CD4-positive, alpha-beta T cell (primary cell): Measurements from ENCODE around the gene CYB5D1. TPM values are rescaled to one million over a fixed set of nuclear protein-coding genes. Genes with fewer than 3 reads are reported as not detected.

Experiments used
- ATAC-seq: fragments of 200-7000 bp; cut with Tn5 transposase; one replicate; pipeline ENCODE4 v1.10.0; 2022; ENCODE audit warnings: mild to moderate bottlenecking; ENCODE audit not compliant: poor library complexity
- CTCF ChIA-PET: fragments of 350-600 bp; sonication (Branson Sonifier 250); formaldehyde crosslinking; loops from one replicate; lab custom pipeline; 2021; ENCODE audit warnings: antibody characterized with exemption, inconsistent platforms; lab: Charles Lee
- POLR2A ChIA-PET: fragments of 350-600 bp; sonication (Branson Sonifier 250); formaldehyde crosslinking; loops from one replicate; lab custom pipeline; 2021; ENCODE audit warnings: antibody characterized with exemption, inconsistent platforms; lab: Charles Lee
- DNase-seq, 14 experiments: peaks; one replicate each; pipeline ENCODE4 v3.0.0-alpha.2; 2013 to 2020; ENCODE audit warnings: mixed read lengths in 2 of 14
- H3K27ac ChIP-seq, 2 donors: one replicate each; pipeline versions ENCODE4 v1.5.1 to v1.7.0; 2013; ENCODE audit warnings: low read length in 2 of 2, low read depth in 1 of 2, mild to moderate bottlenecking in 1 of 2
- H3K27me3 ChIP-seq, 2 experiments: 1 replicate in 1 of 2; 2 replicates in 1 of 2; pipeline versions ENCODE4 v1.6.1 to v1.7.0; 2013; ENCODE audit warnings: low read length in 2 of 2, control low read depth in 1 of 2, mild to moderate bottlenecking in 1 of 2, moderate library complexity in 1 of 2; ENCODE audit not compliant: insufficient read depth in 2 of 2, control insufficient read depth in 1 of 2
- H3K36me3 ChIP-seq: one replicate; pipeline ENCODE4 v1.6.1; 2013; ENCODE audit warnings: low read length, control low read depth; ENCODE audit not compliant: insufficient read depth
- H3K4me1 ChIP-seq: one replicate; pipeline ENCODE4 v1.6.1; 2013; ENCODE audit warnings: low read length, control low read depth; ENCODE audit not compliant: insufficient read depth
- H3K4me3 ChIP-seq: one replicate; pipeline ENCODE4 v1.5.1; 2013; ENCODE audit warnings: mild to moderate bottlenecking, low read length, moderate library complexity
- H3K9me3 ChIP-seq, 2 experiments: 1 replicate in 1 of 2; 2 replicates in 1 of 2; pipeline versions ENCODE4 v1.6.1 to v1.7.0; 2013; ENCODE audit warnings: low read length in 2 of 2, mild to moderate bottlenecking in 2 of 2, control low read depth in 1 of 2, moderate library complexity in 1 of 2; ENCODE audit not compliant: control insufficient read depth in 1 of 2, insufficient read depth in 1 of 2
- H3K27ac Mint-ChIP-seq: one replicate; pipeline ENCODE4 v1.8.0; 2020; ENCODE audit warnings: mixed read lengths
- H3K27me3 Mint-ChIP-seq: one replicate; pipeline ENCODE4 v1.8.0; 2021; ENCODE audit warnings: mixed read lengths
- H3K36me3 Mint-ChIP-seq: one replicate; pipeline ENCODE4 v1.8.0; 2021; ENCODE audit warnings: low read depth, mixed read lengths
- H3K4me1 Mint-ChIP-seq: one replicate; pipeline ENCODE4 v1.8.0; 2021; ENCODE audit warnings: low read depth, mixed read lengths
- H3K4me3 Mint-ChIP-seq: one replicate; pipeline ENCODE4 v1.8.0; 2020; ENCODE audit warnings: mild to moderate bottlenecking, mixed read lengths
- H3K9me3 Mint-ChIP-seq: one replicate; pipeline ENCODE4 v1.8.0; 2020; ENCODE audit warnings: mixed read lengths
- CTCF ChIP-seq: fragments of 200-600 bp; IDR thresholded peaks from one replicate; pipeline ENCODE4 v1.8.0; 2022; ENCODE audit warnings: antibody characterized with exemption, mild to moderate bottlenecking
- intact Hi-C, 2 experiments: fragments of 100-400 bp; cut with DNase I in 1 of 2; cut with micrococcal nuclease in 1 of 2; formaldehyde crosslinking; loops; one replicate each; pipeline versions ENCODE4 v1.15.1 to v1.9.0; 2023 to 2025; cut with DNase I, micrococcal nuclease
- total RNA-seq, 174 experiments: library from RNA in 2 of 174; stranded (reverse) in 2 of 174; gene quantifications; one replicate each; pipeline ENCODE4 v1.2.3 and lab custom pipeline; 2021 to 2026

CYB5D1 gene
- total RNA-seq, 2 experiments from 2014 or later, result 8.7 TPM

GRCh38 chr17:7910711-7911110 is 52.9 kb downstream of the CYB5D1 start:
- Mint-ChIP-seq H3K4me1 (peaks cover 20% of the 10 kb centered on the region), H3K27ac (peak overlapping the region; percentile 39), H3K27me3 (no peaks in the 10 kb centered on the region), H3K9me3 (no peaks in the 10 kb centered on the region), H3K4me3 (no peak overlapping the region), H3K36me3 (peaks cover 65% of the 10 kb centered on the region)
- Histone ChIP-seq H3K4me1 (peaks cover 22% of the 10 kb centered on the region), H3K27me3 (no peaks in the 10 kb centered on the region), H3K27ac (no peak overlapping the region), H3K36me3 (peaks cover 68% of the 10 kb centered on the region), H3K4me3 (no peak overlapping the region), H3K9me3 (no peaks in the 10 kb centered on the region)
- intact Hi-C loops, result loop anchor here (5.0 to 10.0 kb wide), 6 partner anchors 46 to 392 kb away; no protein-coding TSS in a partner anchor
- ChIA-PET POLR2A (interaction anchor here (1.2 kb wide), 1 partner anchor 79 kb away, joined by 3 read pairs; no protein-coding TSS in a partner anchor), CTCF (interaction anchor here (1.0 to 3.6 kb wide), 3 partner anchors 76 to 167 kb away, joined by 3 to 49 read pairs (median 4); no protein-coding TSS in a partner anchor)
- DNase-seq, result no peak
- no peak for TF ChIP-seq CTCF
- ATAC-seq, result no peak

- no peak overlapping the region for H3K27ac ChIP-seq
- no peak overlapping the region for H3K4me3 Mint-ChIP-seq
- H3K9me3 Mint-ChIP-seq, result no peaks in the 10 kb centered on the region
- TF ChIP-seq CTCF, result no peak
- no peaks in the 10 kb centered on the region for H3K27me3 ChIP-seq
- H3K4me1 ChIP-seq, result peaks cover 24% of the 10 kb centered on the region
- H3K36me3 Mint-ChIP-seq, result peaks cover 61% of the 10 kb centered on the region
- H3K4me3 ChIP-seq, result no peak overlapping the region
- ATAC-seq (no peak), DNase-seq (no peak)
- no peaks in the 10 kb centered on the region for H3K9me3 ChIP-seq
- H3K27ac Mint-ChIP-seq, result no peak overlapping the region
- CTCF ChIA-PET, result interaction anchor here (1.0 to 3.6 kb wide), 3 partner anchors 76 to 167 kb away, joined by 3 to 49 read pairs (median 4); no protein-coding TSS in a partner anchor
- peaks cover 20% of the 10 kb centered on the region for H3K4me1 Mint-ChIP-seq
- POLR2A ChIA-PET, result interaction anchor here (0.8 to 1.2 kb wide), 2 partner anchors 79 to 245 kb away, joined by 3 read pairs; no protein-coding TSS in a partner anchor
- H3K36me3 ChIP-seq, result peaks cover 64% of the 10 kb centered on the region
- intact Hi-C loops, result loop anchor here (5.0 to 10.0 kb wide), 6 partner anchors 46 to 391 kb away; no protein-coding TSS in a partner anchor
- H3K27me3 Mint-ChIP-seq, result no peaks in the 10 kb centered on the region
Measured at GRCh38 chr17:7911116-7911515, 53.3 kb downstream of the CYB5D1 start.

Other genes starting within 250 kb of the CYB5D1 start
- 10 to 100 TPM; 20.6 to 22.5 TPM for gene FXR2, start 243.1 kb upstream of the CYB5D1 start, total RNA-seq
- gene SAT2, start 230.2 kb upstream of the CYB5D1 start, total RNA-seq, result 10 to 100 TPM; 55.7 to 60.3 TPM
- gene SHBG, start 227.9 kb upstream of the CYB5D1 start, total RNA-seq, result not detected
- gene ATP1B2, start 207.1 kb upstream of the CYB5D1 start, total RNA-seq, result under 1 TPM; 0.17 to 0.69 TPM
- gene TP53, start 170.5 kb upstream of the CYB5D1 start, total RNA-seq, result 10 to 100 TPM; 25.8 to 26.0 TPM
- 1 to 10 TPM; 3.9 to 4.0 TPM for gene WRAP53, start 169.5 kb upstream of the CYB5D1 start, total RNA-seq
- not detected for gene EFNB3, start 152.8 kb upstream of the CYB5D1 start, total RNA-seq
- not detected for gene DNAH2, start 140.3 kb upstream of the CYB5D1 start, total RNA-seq
- gene KDM6B, start 23.8 kb upstream of the CYB5D1 start, total RNA-seq, result 100 to 1,000 TPM; 189 to 191 TPM
- 10 to 100 TPM; 29.3 to 29.6 TPM for gene TMEM88, start 2.9 kb upstream of the CYB5D1 start, total RNA-seq
- gene NAA38, start 444 bp upstream of the CYB5D1 start, total RNA-seq, result 10 to 100 TPM; 15.4 to 16.3 TPM
- 100 to 1,000 TPM; 263 to 297 TPM for gene CHD3, start 30.8 kb downstream of the CYB5D1 start, total RNA-seq
- 1 to 10 TPM; 3.2 to 3.5 TPM for gene RNF227, start 58.3 kb downstream of the CYB5D1 start, total RNA-seq
- 1 to 10 TPM; 7.1 to 8.2 TPM for gene KCNAB3, start 71.9 kb downstream of the CYB5D1 start, total RNA-seq
- gene TRAPPC1, start 73.9 kb downstream of the CYB5D1 start, total RNA-seq, result 10 to 100 TPM; 39.3 to 39.5 TPM
- gene CNTROB, start 74.2 kb downstream of the CYB5D1 start, total RNA-seq, result 10 to 100 TPM; 20.6 to 21.9 TPM
- gene GUCY2D, start 144.6 kb downstream of the CYB5D1 start, total RNA-seq, result under 1 TPM in 1 of 2 experiments, not detected in 1; 0.06 TPM
- not detected for gene ALOX15B, start 181.1 kb downstream of the CYB5D1 start, total RNA-seq
- under 1 TPM in 1 of 2 experiments, not detected in 1; 0.41 TPM for gene ALOX12B, start 229.7 kb downstream of the CYB5D1 start, total RNA-seq